GM19397 (cell line): ENCODE results near the gene PDCD4.

Experiments
- ATAC-seq: cut with Tn5 transposase; IDR thresholded peaks from one replicate; pipeline ENCODE4 v1.9.1; 2021; ENCODE audit warnings: mild to moderate bottlenecking, moderate library complexity; ENCODE audit not compliant: unreplicated experiment

The PDCD4 gene

DNA sequence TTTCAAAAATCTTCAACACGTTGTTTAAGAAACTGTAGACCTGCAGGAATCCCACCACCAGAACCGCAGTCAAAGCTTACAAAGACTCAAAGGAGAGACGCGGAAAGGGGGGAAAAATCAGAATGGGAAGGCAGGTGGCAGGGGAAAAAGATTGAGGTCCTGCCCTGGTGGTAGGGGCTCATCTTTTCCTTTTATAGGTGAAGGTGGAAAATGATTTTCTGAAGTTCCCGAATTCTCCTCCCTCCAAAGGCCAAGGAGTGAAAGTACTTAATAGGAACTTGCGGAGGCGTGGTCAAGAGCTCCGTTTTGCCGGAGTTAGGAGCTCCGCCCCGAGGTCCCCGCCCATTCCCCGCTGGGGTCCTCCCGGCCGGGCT lies 46.5 kb downstream of the PDCD4 start:
- ATAC-seq: no peak

DNA sequence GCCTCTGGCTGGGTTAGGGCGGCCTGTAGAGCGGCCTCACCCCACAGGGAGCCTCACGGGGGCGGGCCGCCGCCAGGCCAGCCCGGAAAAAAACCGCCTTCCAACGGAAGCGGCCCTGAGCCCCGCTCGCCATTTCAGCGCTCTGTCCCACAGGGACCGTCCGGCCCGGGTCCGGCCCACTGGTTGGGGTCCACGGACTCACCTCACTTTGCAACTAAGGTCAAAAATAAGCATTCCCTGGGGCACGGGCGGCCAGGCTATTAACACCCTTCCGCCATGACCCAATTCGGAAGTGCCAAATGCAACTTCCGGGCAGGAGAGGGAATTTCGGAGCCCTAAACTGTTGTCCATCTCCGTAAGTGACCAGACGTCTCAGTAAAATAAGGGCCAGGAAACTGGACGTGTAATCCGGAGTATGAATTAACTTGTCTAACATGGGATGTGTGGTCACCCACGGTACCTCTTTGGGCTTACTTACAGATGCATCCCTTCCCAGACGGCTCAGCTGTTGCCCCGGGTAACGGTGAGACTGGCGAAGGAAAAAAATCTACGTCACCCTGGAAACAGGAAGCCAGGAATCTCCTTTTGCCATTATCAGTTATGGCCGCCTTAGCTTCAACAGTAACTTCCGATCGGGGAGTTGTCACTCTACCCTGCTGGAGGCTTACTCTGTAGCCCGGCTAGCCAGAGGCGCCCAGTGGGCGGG lies 47.1 kb downstream of the PDCD4 start, which contains the start of gene BBIP1:
TSS of gene BBIP1 (minus strand) at position 538 of the 706 bp plus-strand sequence. CDS start 1,023 bp downstream, outside the sequence.
- ATAC-seq: peak; percentile 79

DNA sequence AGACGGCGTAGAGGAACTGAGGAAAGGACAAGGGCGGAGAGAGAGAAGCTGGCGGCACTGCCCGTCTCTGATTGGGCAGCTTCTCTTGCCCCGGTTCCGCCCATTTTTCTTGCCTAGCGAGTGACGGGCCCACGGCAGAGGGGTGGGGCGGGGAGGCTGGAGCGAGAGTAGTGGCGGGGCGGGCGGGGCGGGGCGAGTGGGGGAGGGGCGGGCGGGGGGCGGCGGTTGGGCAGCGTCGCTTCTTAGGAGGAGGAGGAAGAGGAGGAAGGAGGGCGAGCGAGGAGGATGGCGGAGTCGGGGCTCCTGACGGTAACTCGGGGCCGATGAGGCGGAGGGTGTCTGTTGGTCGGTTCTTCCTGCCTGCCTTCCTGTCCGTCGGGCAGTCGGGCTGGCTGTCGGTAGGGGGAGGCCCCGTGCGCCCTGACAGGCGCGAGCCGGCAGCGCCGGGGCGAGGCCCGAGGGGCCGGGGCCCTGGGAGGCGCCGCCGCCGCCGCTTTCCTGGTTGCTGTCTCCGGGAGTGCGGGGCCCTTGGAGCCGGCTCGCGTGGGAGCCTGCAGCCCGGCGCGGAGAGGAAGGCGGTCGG lies 47.7 kb downstream of the PDCD4 start, which contains the start of gene SHOC2:
TSS of gene SHOC2 (plus strand) at position 256 of the 583 bp plus-strand sequence. CDS start 44,755 bp downstream, outside the sequence.
- ATAC-seq: peak; percentile 8

DNA sequence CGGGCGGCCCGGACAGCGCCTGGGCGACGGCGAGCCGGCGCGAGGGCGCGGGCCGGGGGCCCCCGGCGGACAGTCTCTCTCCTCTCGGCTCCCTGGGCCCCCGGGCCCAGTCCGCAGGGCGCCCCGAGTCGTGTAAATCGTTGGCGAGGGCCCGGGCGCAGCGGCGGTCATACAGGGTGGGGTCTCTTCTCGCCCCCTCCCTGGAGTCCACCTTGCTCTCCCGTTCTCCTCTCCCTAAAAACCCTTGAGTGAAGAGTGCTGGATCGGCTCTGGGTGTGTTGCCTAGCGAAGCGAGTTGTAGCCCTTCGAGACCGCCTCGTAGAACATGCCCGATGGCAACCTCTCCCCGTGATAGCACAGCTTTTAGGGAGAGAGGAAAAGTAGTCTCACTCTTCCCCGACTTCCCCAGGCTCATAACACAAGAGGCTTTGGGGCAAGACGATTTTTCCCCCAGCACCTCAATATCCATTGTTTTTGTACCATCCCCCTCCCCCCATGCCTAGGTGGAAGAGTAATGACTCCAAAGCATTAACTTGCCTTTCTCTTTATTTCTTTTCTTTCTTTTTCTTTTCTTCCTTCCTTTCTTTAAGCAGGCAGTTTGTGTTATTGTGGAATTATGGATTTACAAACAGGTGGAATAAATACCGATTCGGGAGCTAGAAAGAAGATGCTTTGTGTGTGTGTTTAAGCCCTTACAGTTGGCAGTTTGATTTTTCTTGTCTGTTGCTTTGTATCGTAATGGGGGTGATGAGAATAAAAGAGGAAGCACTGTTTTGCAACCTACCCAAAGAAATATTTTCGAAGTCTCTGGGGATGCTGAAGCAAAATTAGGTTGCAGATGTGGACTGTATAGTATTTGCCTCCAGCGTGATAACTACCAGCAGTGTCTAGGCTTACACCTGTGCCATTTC lies 48.5 kb downstream of the PDCD4 start:
- ATAC-seq: peak; percentile 27

DNA sequence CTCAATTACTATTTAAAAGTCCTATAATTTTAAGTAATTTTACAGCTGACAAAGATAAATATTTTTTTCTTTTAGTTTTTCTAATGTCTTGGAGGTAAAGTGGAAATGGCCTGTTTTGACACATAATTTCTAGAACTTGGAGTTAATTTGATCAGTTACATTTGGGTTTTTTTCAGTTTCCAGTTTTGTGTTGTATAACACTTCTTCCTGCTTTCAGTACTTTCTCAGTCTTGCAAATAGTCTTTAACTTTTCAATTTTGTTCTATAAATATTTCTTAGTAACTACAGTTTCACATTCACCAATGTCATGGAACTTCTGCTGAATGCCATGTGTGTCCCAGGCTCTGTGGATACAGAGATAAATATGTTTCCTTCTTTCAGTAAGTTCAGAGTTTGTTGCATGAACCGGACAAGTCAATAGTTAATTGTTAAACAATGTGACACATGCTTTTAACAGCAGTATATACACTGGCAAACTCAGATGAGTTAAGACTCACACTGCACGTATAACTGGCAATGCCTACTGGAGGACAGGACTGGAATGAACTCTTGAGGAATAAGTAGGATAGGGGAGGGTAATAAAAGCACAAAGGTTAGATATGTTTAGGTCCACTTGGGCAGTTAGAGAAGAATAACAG lies 52.2 kb downstream of the PDCD4 start:
- ATAC-seq: no peak

DNA sequence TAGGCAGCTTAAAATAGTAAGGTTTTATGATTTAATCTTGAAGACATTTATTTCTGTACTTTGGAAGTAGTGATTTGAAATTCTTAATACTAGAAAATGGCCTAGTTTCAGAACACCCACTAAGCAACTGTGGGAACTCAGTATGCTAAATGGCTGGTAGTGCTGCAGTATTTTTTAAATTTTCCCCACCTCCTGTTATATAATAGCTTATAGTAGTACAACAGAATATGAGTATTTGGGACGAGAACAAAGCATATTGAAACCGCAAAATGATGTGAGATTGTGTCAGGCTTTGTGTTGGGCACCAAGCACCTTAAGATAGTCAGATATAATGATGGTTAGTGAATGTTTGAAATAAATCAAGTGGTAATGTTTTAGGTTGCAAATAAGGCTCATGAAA lies 55.7 kb downstream of the PDCD4 start:
- ATAC-seq: no peak

DNA sequence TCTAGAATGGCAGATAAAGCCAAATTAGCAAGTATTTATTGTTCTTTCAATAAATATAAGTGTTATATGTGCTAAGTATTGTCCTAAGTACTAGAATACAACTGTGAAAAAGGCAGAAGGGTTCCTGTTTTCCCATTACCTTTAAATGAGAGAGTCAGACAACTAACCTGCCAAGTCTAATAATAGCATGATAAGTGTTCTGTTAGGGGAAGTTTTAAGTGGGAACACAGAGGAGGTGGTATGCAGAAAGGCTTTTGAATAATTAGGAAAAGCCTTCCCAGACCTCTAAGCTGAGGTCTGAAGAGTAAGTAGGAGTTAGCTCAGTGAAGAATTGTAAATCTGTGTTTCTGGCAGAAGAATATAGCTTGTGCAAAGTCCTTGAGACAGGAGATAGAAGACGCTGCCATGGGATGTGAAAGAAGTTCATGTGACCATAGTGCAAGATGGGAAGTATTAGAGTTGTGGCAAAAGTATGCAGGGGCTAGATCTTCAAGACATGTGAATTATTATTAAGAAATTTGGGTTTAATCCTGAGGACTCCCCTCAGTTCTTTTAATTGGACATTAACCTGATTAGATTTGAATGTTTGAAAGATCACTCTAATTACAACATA lies 60.1 kb downstream of the PDCD4 start:
- no peak for ATAC-seq

DNA sequence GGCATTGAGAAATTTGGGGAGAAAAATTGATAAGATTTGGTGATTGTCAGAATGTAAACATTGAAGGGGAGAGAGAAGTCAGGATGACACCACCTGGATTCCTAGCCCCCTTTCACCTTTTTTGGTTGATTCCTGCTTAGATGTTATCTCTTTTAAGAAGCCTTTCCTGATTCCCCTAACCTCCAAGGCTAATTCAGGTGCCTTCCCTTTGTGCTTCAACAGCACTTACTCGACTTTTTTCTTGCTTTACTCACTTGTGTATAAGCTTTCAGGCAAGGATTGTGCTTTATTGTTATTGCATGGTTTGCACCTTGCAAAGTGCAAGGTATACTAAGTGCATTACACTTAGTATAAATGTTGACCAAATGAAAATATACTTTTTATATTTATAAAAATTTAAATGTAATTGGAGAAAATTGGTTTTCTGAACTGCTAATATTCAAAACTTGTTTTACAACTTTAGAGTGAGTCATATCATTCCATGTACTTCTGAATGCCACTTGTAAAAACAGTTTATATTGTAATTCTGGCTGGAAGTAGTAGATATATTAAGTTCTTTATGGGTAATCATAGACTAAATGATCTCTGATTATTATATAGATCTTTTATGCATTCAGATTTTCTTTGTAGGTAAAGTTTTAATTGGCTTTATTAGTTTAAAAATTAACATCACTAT lies 60.9 kb downstream of the PDCD4 start:
- ATAC-seq: no peak

DNA sequence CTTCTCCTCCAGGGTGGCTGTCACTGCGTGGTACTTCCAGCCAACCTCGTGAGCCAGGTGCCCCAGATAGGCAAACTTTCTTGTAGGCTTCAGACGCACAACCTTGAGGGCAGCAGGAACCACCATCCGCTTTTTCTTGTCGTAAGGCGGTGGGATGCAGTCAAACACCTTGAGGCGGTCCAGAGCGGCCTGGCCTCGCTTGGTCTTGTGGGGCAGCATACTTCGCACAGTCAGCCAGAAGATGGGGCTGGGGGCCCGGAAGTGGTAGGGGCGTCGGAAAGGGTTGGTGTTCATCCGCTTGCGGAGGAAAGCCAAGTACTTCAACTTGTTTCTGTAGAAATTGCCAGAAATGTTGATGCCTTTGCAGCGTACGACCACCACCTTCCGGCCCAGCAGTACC lies 65.0 kb downstream of the PDCD4 start:
- no peak for ATAC-seq

DNA sequence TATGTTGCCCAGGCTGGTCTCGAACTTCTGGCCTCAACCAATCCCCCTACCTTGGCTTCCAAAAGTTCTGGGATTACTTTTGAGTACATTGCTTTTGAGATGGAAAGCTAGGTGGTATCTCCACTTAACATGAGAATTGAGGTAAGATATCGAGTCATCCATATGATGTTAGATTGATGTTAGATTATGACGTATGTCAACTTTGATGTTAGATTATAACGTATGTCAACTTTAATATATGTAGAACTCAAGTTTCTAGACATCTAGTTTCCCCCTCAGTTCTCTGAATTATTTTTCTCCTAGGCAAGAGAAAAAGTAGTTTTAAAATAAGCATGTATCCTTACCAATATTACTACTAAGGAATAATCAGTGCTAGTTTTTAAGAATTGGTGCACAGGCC lies 67.7 kb downstream of the PDCD4 start:
- ATAC-seq: no peak

DNA sequence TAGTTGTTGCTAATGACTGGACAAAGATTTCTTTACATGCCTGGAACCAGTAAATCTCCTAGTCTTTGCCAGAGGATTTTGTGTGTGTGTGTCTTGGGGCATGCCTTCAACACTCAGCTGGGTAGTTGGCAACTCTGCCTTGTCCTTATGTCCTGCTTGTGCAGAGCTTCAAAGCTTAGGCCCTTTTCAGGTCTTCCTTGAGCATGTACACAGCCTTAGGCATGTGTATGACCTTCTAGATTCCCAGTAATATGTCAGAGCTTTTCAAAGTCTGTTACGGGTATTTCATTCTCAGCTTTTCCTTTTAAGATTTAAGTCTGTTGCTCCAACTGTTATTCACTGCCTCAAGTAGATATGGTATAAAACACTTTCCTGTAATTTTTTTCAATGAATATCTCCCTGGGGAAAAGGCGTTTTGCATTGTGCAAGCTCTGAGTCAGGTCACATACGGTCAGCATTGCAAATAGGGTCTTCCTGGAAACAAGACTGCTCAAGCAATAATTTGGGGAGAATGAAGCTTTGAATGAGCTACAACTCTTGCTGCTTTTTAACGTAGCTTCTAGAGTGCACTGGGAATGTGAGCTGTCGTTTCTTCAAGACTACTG lies 73.2 kb downstream of the PDCD4 start:
- no peak for ATAC-seq

DNA sequence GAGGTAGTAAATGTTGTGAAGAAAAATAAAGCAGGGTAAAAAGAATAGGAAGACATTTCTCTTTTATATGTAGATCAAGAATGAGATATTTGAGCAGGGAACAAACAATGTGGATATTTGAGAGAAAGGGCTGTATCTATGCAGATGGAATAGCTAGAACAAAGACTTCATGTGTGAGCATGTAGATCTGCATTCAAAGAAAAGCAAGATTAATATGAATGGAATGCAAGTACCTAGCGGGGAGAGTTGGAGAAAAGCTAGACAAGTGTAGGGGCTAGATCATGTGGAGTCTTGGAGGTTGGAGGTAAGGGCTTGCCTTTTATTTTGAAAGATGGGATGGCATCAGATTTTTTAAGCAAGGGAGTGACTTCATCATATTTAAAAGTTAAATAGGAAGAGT lies 74.8 kb downstream of the PDCD4 start:
- no peak for ATAC-seq

DNA sequence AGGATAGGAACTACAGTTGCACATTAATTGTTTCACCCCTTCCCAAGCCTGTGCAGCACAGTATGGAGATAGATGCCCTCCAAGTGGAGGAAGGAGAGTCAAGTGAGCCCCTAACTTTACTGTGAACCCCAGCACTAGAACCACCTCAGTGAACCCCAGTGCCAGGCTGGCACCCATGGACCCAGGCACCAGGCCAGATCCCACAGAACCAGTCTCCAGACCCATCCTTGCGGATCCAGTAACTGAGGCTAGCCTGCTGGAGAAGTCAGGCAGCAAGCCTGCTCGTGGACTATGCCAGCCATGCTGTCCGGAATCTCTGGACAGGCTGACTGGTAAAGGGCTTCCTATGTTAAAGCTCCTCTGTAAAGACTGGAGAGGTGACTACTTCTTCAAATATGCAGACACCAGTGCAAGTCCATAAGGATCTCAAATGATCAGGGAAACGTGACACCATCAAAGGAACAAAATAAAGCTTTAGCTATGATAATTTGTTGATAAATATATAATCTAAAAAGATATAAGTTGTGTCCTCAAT lies 75.4 kb downstream of the PDCD4 start:
- ATAC-seq: no peak
